HG03521 (cell line): ENCODE measurements around the gene RASGRF1.
"Not testable (repeated sequence)": the region's sequence is repeated elsewhere in the genome, so short reads cannot be mapped to it uniquely, and the experiment has no call there.

Experiments used
- ATAC-seq: cut with Tn5 transposase; IDR thresholded peaks from one replicate; pipeline ENCODE4 v1.9.1; 2021; ENCODE audit warnings: mild to moderate bottlenecking, moderate library complexity; ENCODE audit not compliant: unreplicated experiment

The RASGRF1 gene

DNA sequence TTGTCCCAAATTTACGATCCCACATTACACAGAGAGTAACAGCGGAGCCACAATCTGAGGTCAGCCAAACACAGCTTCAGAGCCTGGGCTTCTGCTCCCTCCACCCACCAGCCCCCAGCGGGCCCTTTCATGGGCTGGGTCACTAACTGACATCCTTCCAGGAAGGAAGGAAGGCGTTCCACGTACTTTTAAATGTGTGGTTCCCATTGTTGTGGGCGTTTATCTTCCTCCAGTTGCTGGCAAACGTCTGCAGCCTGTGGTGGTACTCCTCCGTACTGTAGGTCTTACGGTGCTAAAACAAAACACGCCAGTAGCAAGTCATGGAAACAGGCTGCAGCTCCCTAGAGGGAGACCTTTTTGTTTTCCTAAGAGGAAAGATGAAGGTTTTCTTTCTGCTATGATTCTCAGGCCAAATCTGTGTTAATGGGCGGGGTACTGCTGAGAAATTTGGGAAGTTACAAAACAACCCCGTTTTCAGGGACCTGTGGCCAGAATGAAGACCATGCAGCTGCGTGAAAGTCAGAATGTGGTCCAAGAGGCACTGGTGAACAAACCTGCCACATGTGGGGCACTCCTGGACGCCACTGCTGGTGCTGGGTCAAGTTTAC is 153.3 kb downstream of the RASGRF1 start:
- no peak for ATAC-seq

DNA sequence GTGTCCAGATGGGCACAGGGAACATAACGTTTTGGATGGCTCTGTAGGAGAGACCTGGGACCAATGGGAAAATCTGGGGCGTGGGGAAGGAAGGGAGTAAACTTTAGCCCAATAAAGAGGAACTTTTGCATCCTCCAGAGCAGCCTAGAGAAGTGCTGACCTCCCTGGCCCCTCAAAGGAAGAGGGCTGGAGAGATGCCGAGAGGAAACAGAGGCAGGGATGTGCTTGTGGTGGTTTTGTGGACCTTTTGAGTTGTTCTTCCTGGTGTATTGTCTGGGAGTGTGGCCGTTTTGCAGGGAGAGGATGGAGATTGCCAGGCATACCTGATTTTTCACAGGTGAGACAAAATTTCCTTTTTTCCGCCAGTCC is 155.9 kb downstream of the RASGRF1 start:
- no peak for ATAC-seq

GRCh38 chr15:78933823-78934654 is 156.5 kb downstream of the RASGRF1 start:
- no peak for ATAC-seq

DNA sequence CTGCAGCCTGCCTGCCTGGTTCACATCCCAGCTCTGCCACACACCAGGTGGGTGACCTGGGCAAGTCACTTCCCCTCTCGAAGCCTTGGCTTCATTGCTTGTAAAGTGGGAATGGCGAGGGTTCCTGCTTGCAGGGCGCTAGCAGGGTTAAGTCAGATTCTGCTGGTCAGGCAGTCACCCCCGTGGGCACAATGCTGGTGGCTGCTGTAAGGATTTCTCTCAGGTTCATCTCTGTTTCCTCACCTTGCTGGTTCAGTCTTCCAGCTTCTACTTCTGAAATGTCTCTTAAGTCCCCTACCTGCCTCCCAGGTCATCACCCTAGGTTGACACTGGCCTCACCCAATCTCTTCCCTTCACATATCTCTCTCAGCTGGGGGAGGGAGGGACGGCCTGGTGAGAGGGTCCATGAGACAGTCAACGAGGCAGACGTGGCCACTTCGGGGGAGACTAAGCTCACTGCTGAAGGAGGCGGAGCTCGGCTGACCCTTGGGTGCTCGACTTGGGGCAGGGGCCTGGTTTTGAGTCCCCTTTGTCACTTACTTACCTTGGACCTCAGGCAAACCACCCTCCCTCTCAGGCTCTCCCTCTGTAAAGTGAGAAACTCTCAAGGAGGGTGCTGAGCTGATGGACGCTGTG is 157.3 kb downstream of the RASGRF1 start:
- no peak for ATAC-seq

DNA sequence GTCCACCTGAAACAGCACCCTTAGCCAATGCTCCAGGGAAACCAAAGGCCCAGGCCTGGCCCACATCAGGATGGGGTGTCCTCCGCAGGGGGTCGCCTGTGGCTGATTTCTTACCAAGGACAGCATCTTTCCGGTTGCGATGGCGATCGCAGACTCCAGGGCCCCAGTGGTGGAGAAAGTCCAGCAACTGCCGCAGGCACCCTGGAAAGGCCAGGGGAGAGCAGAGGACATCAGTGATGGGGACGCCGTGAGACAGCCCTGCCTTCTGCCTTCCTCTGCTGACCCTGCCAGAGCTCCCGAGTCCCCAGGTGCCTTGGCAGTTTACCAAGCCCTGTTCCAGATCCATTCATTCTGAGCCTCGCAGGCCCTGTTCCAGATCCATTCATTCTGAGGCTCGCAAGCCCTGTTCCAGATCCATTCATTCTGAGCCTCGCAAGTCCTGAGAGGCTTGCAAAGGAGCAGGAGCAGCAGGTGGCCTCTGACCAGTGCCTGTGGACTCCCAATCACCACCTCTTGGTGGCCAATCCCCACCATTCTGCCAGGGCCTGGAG is 158.2 kb downstream of the RASGRF1 start:
- no peak for ATAC-seq

- ATAC-seq = no peak
Observed at GRCh38 chr15:78931439-78932257, 158.9 kb downstream of the RASGRF1 start.

DNA sequence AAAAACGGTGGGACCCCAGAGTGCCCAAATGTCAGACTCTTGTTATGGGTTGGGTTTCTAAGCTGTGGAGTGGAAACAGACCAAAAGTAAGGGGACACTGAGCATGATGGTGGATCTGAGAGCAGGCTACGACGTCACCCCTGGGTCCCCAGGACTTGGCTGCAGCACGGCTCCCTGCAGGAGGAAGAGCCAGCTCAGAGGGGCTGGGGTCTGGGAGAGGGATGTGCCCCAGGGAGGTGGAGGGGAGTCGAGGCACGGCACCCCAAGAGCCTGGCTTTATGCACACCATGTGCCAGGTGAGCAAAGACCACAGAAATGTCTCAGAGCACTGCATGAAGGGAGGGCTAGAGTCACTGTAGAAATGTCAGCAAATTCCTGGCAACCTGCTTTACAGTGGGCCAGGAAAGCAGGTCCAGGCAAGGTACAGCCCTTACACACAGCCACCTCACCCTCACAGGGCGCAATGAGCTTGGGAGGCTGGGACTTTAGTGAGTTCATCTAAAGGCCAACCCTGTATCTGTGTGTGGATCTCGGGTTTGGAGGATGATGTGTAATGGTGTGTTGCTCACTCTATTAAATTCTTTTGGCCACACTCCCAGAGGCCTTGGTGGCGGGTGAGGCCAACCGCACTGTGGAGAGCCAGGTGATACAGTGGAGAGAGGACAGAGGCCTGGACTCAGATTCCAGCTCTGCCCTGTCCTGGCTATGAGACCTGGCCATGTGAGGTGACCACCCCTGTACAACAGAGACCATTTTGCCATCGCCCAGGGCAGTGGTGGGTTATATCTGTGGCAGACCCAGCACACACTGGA is 159.8 kb downstream of the RASGRF1 start:
- no peak for ATAC-seq

DNA sequence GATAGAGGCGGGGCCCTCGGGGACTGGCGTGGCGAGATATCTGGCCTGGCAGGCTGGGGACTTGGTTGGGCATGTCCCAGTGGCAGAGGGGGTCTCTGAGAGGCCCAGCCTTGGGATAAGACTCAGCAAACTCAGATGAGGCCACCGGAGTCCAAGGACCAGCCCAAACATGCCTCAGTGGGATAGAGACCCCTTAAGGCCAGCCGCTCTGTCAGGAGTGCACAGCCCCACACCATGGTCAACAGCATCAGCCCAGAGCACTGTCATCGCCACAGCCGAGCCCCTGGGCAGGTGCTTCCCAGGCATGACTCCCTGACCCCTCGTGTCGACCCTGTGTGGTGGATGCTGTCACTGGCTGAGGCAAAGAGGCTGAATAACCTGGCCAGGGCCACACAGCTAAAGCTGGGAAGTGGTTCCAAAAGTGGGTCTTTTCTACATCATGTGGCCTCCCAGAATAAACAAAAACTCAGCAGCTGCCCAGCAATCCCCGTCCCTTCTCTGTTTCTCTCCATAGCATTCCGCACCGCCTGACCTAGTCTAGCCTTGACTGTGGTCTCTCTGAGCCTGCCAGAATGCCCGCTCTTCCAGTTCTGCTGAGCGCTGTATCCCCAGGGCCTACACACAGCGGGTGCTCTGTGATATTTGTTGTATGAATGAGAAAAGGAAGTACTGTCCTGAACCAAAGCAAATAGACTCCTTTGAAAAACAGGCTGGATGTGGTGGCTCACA is 160.9 kb downstream of the RASGRF1 start:
- ATAC-seq = no peak

- ATAC-seq = no peak
Observed at GRCh38 chr15:78928616-78929093, 161.9 kb downstream of the RASGRF1 start.

DNA sequence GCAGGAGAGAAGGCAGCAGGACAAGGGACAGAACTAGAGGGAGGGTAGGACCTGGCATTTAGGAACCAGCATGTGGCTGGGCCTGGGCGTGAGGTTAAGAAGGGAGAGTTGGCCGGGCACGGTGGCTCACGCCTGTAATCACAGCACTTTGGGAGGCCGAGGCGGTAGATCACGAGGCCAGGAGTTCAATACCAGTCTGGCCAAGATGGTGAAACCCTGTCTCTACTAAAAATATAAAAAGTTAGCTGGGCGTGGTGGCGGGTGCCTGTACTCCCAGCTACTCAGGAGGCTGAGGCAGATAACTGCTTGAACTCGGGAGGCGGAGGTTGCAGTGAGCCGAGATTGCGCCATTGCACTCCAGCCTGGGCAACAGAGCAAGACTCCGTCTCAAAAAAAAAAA is 162.4 kb downstream of the RASGRF1 start:
- not testable (repeated sequence) for ATAC-seq

- no peak for ATAC-seq
Observed at GRCh38 chr15:78927077-78927790, 163.3 kb downstream of the RASGRF1 start.

DNA sequence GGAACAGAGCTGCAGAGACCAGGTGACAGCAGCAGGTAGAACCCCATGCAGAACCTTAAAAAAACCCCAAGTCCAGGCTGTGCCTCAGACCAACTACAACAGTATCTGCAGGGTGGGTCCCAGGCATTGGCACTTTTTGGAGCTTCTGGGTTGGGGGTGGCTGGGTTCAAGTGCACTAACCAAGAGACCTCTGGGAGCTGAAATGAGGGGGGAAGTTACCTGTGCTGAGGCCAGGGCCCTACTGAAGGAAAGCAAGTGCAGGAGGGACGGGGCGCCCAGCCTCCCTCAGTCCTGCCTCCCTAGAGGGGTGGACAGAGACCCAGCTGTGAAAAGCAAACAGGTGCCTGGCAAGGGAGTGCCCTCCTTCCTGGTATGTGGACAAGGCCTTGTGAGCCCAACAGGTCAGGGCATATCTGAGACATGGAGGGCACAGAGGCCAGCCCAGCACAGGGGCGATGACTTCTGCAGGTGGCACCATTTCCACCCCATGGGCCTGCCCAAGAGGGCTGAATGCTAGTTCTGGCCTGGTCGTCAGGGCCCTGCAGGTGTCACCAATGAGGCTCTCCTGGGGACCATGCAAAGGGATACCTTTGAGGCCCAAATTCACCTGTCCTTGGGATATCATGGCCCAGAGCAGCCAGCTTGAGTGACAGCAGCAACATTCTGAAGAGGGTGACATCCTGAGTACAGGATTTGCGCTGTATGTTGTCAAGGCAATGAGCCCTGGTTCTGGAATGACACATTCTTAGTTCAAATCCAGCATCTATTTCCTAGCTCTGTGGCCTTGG is 164.4 kb downstream of the RASGRF1 start:
- no peak for ATAC-seq

- no peak for ATAC-seq
Observed at GRCh38 chr15:78925076-78925624, 165.4 kb downstream of the RASGRF1 start.

GRCh38 chr15:78923480-78924360 is 166.9 kb downstream of the RASGRF1 start:
- no peak for ATAC-seq

DNA sequence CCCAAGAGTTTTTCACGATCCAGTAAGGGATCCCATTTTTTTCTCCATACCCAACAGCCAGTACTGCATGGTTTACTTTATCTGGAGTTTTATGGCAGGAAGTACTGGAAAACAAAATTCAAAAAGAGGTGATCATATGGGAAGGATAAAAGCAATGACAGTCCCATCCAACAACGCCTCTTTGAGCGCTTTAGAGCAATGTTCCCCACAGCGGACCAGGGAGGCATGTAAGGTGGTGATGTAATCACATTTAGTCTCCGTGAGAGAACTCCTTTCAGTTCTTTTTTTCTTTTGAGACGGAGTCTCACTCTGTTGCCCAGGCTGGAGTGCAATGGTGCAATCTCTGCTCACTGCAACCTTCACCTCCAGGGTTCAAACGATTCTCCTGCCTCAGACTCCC is 167.6 kb downstream of the RASGRF1 start:
- ATAC-seq = no peak

DNA sequence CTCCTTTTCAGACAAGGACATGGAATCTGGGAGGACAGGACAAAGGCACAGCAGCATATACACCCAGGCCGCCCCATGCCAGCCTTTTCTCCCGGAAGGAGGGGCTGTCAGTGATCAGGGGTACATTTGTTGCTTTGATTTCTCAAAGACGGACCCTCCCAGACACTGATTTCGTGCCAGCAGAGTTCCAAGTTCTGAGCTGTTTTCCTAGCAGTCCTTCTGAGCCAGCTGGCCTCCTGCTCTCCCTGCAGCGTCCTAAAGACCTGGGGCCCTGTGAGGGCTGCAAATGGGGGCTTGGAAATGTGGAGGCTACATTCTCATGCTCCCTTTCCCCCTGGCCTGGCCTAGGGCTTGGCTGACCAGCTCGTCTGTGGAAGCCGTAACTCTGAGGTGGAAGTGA is 168.1 kb downstream of the RASGRF1 start:
- no peak for ATAC-seq

DNA sequence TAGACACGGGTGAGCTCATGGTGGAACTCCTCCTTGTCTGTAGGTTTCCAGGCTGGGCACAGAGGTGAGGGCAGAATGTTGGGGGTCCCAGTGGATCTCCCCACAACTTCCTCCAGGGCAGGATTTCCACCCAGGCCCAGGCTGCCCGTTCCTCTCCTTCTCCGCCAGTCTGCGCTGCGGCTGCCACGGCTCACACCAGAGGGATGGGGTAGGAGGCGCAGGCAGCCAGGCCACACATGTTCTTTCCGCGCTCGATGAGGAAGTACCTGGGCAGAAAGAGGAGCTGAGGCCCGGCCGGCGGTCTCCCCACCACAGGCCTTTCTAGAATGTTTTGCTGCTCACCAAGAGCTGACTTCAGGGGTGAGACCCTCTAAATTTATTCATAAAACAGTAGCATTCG is 168.6 kb downstream of the RASGRF1 start:
- ATAC-seq = no peak
